ENCODE data around the gene U2AF1L4.
A peak's percentile ranks its signal among the peaks of the same experiment; 100 is the strongest.
"Not testable (repeated sequence)": the region's sequence is repeated elsewhere in the genome, so short reads cannot be mapped to it uniquely, and the experiment has no call there.

U2AF1L4 gene

GRCh38 chr19:35725216-35725861 is 19.9 kb downstream of the U2AF1L4 start:
- no peak for DNase-seq (ENCODE audit: low read depth)

GRCh38 chr19:35724560-35724959 is 20.7 kb downstream of the U2AF1L4 start:
- DNase-seq (ENCODE audit: low read depth): no peak

- DNase-seq (ENCODE audit: low read depth): not testable (repeated sequence)
Measured at GRCh38 chr19:35724132-35724531, 21.1 kb downstream of the U2AF1L4 start.

GRCh38 chr19:35723671-35724070 is 21.5 kb downstream of the U2AF1L4 start:
- no peak for DNase-seq (ENCODE audit: low read depth)

GRCh38 chr19:35722897-35723296 is 22.3 kb downstream of the U2AF1L4 start:
- DNase-seq (ENCODE audit: low read depth): no peak

GRCh38 chr19:35722461-35722860 is 22.8 kb downstream of the U2AF1L4 start:
- DNase-seq (ENCODE audit: low read depth): no peak

- no peak for DNase-seq (ENCODE audit: low read depth)
Measured at GRCh38 chr19:35721374-35721773, 23.8 kb downstream of the U2AF1L4 start.

GRCh38 chr19:35720648-35721047 is 24.6 kb downstream of the U2AF1L4 start:
- DNase-seq (ENCODE audit: low read depth): no peak

- no peak for DNase-seq (ENCODE audit: low read depth)
Measured at GRCh38 chr19:35720163-35720524, 25.1 kb downstream of the U2AF1L4 start.

- DNase-seq (ENCODE audit: low read depth): no peak
Measured at GRCh38 chr19:35719402-35720162, 25.6 kb downstream of the U2AF1L4 start.

GRCh38 chr19:35718345-35719041 is 26.7 kb downstream of the U2AF1L4 start:
- DNase-seq (ENCODE audit: low read depth): no peak

- DNase-seq (ENCODE audit: low read depth): no peak
Measured at GRCh38 chr19:35717665-35718344, 27.4 kb downstream of the U2AF1L4 start, which contains the start of gene KMT2B. Gene KMT2B (plus strand): TSS chr19:35718003. CDS start chr19:35718019, 16 bp downstream.

- peak; percentile 89 for DNase-seq (ENCODE audit: low read depth)
Measured at GRCh38 chr19:35716801-35717664, 28.2 kb downstream of the U2AF1L4 start.

GRCh38 chr19:35715981-35716800 is 29.0 kb downstream of the U2AF1L4 start:
- DNase-seq (ENCODE audit: low read depth): no peak

GRCh38 chr19:35715355-35715809 is 29.8 kb downstream of the U2AF1L4 start:
- DNase-seq (ENCODE audit: low read depth): no peak

GRCh38 chr19:35714601-35715354 is 30.4 kb downstream of the U2AF1L4 start:
- DNase-seq (ENCODE audit: low read depth): no peak

GRCh38 chr19:35713904-35714495 is 31.2 kb downstream of the U2AF1L4 start:
- DNase-seq (ENCODE audit: low read depth): no peak

- no peak for DNase-seq (ENCODE audit: low read depth)
Measured at GRCh38 chr19:35713506-35713850, 31.7 kb downstream of the U2AF1L4 start.

Measured in stimulated activated CD8-positive, alpha-beta memory T cell treated with anti-CD3 and anti-CD28 coated beads, Interleukin-15, amount 100 ng/mL, for 1 hour (primary cell).